ENCODE measurements around the gene ATP6V0E1. TPM values are rescaled to one million over a fixed set of nuclear protein-coding genes. Genes with fewer than 3 reads are reported as not detected.

Gene ATP6V0E1
- total RNA-seq, 1 experiment from 2014 or later = 84.6 TPM

- peaks cover 51% of the 10 kb centered on the region for H3K79me2 ChIP-seq (ENCODE audit: insufficient read depth, low read length)
- no peak for DNase-seq (ENCODE audit: low read depth, low spot score)
- H3K9me2 ChIP-seq (ENCODE audit: insufficient read depth) = no peaks in the 10 kb centered on the region
- no peaks in the 10 kb centered on the region for H3K27me3 ChIP-seq (ENCODE audit: insufficient read depth, low read length)
- TF ChIP-seq ZNF274 (IDR thresholded peaks at IDR 0.05; ENCODE audit: low read depth, low read length) (no peak), SP1 (IDR thresholded peaks at IDR 0.05; ENCODE audit: low read depth) (no peak), POLR2A (IDR thresholded peaks at IDR 0.05; ENCODE audit: borderline replicate concordance, extremely low read depth, insufficient read depth, insufficient read length) (no peak), CTCF (IDR thresholded peaks at IDR 0.05 in 2 of 3, conservative IDR thresholded peaks at IDR 0.05 in 1 of 3; ENCODE audit: borderline replicate concordance in 1 of 3, insufficient read depth in 1 of 3, low read depth in 2 of 3, low read length in 2 of 3) (no peak), ZFX (IDR thresholded peaks at IDR 0.05) (no peak), RAD21 (IDR thresholded peaks at IDR 0.05; ENCODE audit: low read depth) (no peak), CEBPB (IDR thresholded peaks at IDR 0.05; ENCODE audit: low read depth) (no peak), TCF7L2 (IDR thresholded peaks at IDR 0.05; ENCODE audit: borderline replicate concordance, extremely low read depth, insufficient read depth, insufficient read length) (no peak), EZH2 (IDR thresholded peaks at IDR 0.05) (no peak), REST (IDR thresholded peaks at IDR 0.05; ENCODE audit: low read depth) (no peak)
- H3K4me1 ChIP-seq (ENCODE audit: control insufficient read depth in 1 of 2, insufficient read depth in 2 of 2, low read length in 2 of 2) = no peaks in the 10 kb centered on the region
- H2AFZ ChIP-seq (ENCODE audit: low read depth, low read length, poor library complexity, severe bottlenecking) = no peak overlapping the region
- intact Hi-C loops (cut with micrococcal nuclease) = no loop called here
- no peaks in the 10 kb centered on the region for H3K9me3 ChIP-seq (ENCODE audit: control insufficient read depth in 1 of 2, insufficient read depth in 1 of 2, low read depth in 1 of 2, low read length in 2 of 2)
- no TSS peak for BruUV-seq (replicated peaks)
- H3K27ac ChIP-seq (ENCODE audit: low read depth, low read length) = no peak overlapping the region
- no peak for ATAC-seq
- H4K20me1 ChIP-seq (ENCODE audit: insufficient read depth) = no peaks in the 10 kb centered on the region
- ChIA-PET POLR2A (no interaction called here), RAD21 (ENCODE audit: low non-redundant PET in 1 of 2, low total read pairs in 2 of 2, uncharacterized antibody in 2 of 2, unreplicated experiment in 2 of 2) (interaction anchor here in 1 of 2 experiments (0.5 kb wide), 1 partner anchor 9 kb away, joined by 3 read pairs; no protein-coding TSS in a partner anchor), CTCF (no interaction called here)
- no peak overlapping the region for H3K4me3 ChIP-seq (replicated peaks in 1 of 2; ENCODE audit: low read depth in 1 of 2, low read length in 2 of 2)
- peaks cover 10 to 16% of the 10 kb centered on the region in 2 experiments; a peak in 3 of 4 replicates for H3K36me3 ChIP-seq (ENCODE audit: control insufficient read depth in 1 of 2, insufficient read depth in 2 of 2, low read length in 2 of 2)
- H3K4me2 ChIP-seq (ENCODE audit: low read length) = no peak overlapping the region
- H3K9ac ChIP-seq (ENCODE audit: low read length) = no peak overlapping the region
These were observed 16.4 kb downstream of the ATP6V0E1 start for GRCh38 chr5:172999974-173000373.

Data from HCT116 (cell line).